ENCODE data around the gene INCENP.

The INCENP gene

DNA sequence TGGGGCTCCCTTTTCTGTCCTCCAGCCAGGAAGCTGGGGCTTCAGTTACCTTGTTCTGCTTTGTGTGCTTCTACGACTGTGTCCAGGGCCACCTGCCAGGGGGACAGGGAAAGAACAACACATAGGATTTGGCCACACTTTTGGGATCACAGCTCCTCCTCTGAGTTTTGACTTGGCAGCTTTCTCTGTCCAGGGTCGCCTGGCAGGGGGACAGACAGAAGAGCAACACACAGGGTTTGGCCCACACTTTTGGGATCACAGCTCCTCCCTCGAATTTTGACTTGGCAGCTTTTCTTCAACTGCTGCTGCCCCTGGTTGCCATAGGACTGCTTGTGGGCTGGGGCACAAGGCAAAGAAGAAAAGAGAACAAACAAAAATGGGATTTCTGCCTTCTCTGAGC lies 19.1 kb downstream of the INCENP start:
- no peak for DNase-seq

GRCh38 chr11:62143727-62144126 lies 19.9 kb downstream of the INCENP start:
- DNase-seq, result no peak

DNA sequence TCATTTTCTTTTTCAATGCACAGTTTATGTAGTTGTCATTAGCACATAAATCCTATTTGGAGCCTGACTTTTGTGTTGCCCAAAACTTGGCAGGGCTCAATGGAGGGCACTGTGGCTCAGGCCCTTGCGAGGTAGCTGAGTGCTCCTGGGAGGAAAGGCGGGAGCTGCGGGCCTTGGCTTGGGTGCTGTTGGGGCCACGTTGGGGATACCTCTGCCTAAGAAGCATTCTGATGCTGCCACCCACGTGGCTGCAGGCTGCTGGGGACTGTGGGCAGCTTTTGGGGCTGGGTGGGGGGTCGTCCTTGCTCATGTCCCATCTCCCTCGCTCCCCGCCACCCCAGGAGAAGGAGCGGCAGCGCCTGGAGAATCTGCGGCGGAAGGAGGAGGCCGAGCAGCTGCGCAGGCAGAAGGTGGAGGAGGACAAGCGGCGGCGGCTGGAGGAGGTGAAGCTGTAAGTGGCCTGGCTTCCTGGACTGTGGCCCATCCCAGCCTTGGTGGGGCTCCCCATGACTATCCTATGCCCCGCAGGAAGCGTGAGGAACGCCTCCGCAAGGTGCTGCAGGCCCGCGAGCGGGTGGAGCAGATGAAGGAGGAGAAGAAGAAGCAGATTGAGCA lies 20.9 kb downstream of the INCENP start:
- no peak for DNase-seq

DNA sequence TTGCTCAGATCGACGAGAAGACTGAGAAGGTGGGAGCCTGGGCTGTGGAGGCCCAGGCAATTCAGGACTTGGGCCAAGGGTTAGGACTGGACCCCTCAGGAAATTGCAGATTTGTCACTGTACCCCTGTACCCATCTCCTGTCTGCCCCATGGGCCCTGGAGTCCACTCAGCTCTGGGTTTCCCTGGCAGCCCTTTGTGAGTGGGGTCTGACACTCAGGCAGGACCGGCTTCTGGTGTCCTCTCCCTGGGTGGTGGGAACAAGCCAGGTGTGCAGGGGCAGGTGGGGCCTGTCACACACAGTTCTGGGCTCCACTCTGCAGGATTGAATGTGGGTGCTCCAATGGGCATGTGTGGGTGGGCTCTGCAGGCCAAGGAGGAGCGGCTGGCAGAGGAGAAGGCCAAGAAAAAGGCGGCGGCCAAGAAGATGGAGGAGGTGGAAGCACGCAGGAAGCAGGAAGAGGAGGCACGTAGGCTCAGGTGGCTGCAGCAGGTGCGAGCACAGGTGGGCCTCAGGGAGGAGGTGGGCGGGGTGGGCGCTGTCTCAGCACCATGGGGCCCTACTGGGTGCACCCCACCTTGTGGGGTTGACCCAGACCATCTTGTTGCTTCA lies 21.6 kb downstream of the INCENP start:
- DNase-seq, result no peak

GRCh38 chr11:62146476-62147200 lies 22.8 kb downstream of the INCENP start:
- no peak for DNase-seq

DNA sequence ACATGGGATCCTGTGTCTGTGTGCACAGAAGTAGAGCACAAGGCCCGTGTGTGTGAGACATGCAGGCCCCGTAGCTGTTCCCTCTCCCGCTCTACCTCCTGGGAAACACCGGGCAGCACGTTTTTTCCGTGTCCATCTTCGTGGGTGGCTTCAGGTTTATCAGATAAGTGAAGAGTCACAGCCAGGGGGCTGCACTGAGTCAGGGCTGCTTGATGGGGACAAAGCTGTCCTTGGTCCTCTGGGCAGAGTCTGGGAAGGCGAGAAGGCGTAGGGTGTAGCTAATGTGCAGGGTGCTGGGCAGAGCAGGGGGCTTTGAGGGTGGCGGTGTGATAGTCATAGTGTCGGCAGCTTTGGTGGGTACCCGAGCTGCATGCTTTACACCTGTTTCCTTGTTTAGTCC lies 23.7 kb downstream of the INCENP start:
- DNase-seq, result no peak

- no peak for DNase-seq
Measured at GRCh38 chr11:62148271-62148980, 24.6 kb downstream of the INCENP start.

DNA sequence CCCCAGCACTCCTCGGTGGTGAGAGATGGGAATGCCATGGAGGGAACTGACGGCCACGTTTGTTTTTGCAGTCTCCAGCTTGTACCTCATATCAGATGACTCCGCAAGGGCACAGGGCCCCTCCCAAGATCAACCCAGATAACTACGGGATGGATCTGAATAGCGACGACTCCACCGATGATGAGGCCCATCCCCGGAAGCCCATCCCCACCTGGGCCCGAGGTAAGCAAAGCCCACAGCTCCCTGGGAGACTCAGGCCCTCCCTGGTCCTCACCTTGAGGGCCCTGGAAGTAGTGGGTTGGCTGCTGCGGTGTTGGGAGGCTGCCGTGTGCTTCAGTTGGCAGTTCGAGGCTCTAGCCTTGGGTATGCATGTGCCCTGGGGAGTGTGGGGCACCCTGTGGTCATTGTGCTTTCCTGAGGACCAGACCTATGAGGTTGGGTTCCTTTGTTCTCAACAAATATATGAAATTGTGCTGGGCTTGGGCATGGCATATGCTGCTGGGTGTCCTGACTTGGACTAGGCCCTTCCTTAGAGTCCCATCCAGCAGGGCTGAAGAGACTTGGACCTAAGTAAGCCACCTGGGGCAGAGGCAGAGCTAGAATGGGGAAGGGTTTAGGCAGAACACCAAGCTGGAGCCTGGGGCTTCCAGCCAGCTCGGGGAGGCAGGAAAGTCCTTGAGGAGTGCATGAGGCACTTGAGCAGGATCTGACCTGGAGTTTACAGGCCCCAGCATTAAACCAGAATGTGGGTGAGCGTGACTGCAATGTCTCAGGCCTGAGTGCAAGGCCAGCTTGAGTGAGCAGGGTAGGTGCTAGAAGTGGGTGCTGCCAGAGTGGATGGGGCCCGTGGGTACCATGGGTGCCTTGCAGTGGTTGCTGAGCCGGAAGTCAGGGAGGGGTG lies 26.4 kb downstream of the INCENP start:
- no peak for DNase-seq

- no peak for DNase-seq
Measured at GRCh38 chr11:62150887-62151736, 27.3 kb downstream of the INCENP start.

DNA sequence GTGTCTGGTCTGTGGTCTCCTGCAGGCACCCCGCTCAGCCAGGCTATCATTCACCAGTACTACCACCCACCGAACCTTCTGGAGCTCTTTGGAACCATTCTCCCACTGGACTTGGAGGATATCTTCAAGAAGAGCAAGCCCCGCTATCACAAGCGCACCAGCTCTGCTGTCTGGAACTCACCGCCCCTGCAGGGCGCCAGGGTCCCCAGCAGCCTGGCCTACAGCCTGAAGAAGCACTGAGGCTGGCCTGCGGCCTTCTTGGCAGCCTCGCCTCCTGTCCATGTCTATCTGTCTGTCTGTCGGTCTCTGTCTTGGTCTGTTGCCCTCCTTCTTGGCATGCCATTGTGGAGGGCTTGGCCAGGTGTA lies 27.9 kb downstream of the INCENP start:
- DNase-seq, result no peak

GRCh38 chr11:62152245-62153086 lies 28.7 kb downstream of the INCENP start:
- DNase-seq, result no peak

- DNase-seq, result peak; percentile 58
Measured at GRCh38 chr11:62153087-62153395, 29.2 kb downstream of the INCENP start.

GRCh38 chr11:62153617-62154016 lies 29.8 kb downstream of the INCENP start:
- DNase-seq, result no peak

DNA sequence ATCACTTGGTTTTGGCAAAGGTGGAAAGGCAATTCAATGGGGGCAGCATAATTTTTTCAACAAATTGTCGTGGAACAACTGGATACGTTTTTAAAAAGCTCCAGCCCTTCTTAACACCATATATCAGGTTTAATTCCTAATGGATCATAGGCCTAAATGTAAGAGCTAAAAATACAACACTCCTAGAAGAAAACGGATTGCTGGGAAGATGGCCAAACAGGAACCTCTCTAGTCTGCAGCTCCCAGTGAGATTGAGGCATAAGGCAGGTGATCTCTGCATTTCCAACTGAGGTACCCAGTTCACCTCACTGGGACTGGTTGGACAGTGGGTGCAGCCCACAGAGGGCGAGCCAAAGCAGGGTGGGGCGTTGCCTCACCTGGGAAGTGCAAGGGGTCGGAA lies 33.8 kb downstream of the INCENP start:
- DNase-seq, result no peak

- DNase-seq, result no peak
Measured at GRCh38 chr11:62166371-62166770, 42.6 kb downstream of the INCENP start.

- DNase-seq, result no peak
Measured at GRCh38 chr11:62169448-62169847, 45.6 kb downstream of the INCENP start.

GRCh38 chr11:62169935-62170334 lies 46.1 kb downstream of the INCENP start:
- DNase-seq, result no peak

- DNase-seq, result peak; percentile 80
Measured at GRCh38 chr11:62171261-62171723, 47.5 kb downstream of the INCENP start.

DNA sequence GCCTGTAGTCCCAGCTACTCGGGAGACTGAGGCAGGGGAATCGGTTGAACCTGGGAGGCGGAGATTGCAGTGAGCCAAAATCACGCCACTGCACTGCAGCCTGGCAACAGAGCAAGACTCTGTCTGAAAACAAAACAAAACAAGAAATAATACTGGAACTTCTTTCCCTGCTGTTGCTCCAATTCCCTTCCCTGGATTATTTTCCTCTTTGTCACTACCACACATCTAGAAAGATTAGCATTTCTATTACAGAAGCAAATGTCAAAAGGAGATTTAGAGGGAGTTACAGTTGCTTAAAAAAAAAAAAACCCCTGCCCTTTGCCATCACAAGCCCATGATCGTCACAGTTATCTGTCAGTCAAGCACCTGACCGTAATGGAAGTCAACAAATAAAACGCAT lies 48.5 kb downstream of the INCENP start:
- DNase-seq, result no peak

GRCh38 chr11:62176766-62177165 lies 53.0 kb downstream of the INCENP start:
- no peak for DNase-seq

DNA sequence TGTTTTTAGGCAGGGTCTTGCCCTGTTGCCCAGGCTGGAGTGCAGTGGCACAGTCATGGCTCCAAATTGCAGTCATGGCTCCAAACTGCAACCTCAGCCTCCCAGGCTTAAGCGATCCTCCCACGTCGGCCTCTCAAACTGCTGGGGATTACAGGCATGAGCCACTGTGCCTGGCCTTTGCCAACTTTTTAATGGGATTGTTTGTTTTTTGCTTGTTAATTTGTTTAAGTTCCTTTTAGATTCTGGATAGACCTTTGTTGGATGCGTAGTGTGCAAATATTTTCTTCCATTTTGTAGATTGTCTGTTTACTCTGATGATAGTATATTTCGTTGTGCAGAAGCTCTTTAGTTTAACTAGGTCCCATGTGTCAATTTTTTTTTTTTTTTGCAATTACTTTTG lies 56.2 kb downstream of the INCENP start:
- DNase-seq, result no peak
